Osteoblast (primary cell): Measurements from ENCODE around the gene CMTM8. TPM values are rescaled to one million over a fixed set of nuclear protein-coding genes. Genes with fewer than 3 reads are reported as not detected.

Experiments
- DNase-seq: peaks from one replicate; pipeline ENCODE4 v3.0.0; 2011; ENCODE audit warnings: low spot score, mixed read lengths; ENCODE audit not compliant: insufficient read length; ENCODE audit errors: missing footprints
- H2AFZ ChIP-seq: 2 replicates; pipeline ENCODE4 v1.6.0; 2011; ENCODE audit warnings: mild to moderate bottlenecking, low read length
- H3K27ac ChIP-seq: 2 replicates; pipeline ENCODE4 v1.5.1; 2011; ENCODE audit warnings: mild to moderate bottlenecking, low read depth, low read length, moderate library complexity
- H3K27me3 ChIP-seq: 2 replicates; pipeline ENCODE4 v1.6.0; 2012; ENCODE audit warnings: mild to moderate bottlenecking, control low read depth, inconsistent platforms, low read length, moderate library complexity; ENCODE audit not compliant: insufficient read depth
- H3K36me3 ChIP-seq: 2 replicates; pipeline ENCODE4 v1.5.1; 2011; ENCODE audit warnings: mild to moderate bottlenecking, low read length, control low read depth, moderate library complexity; ENCODE audit not compliant: insufficient read depth
- H3K4me1 ChIP-seq: 2 replicates; pipeline ENCODE4 v1.5.1; 2011; ENCODE audit warnings: mild to moderate bottlenecking, low read length, control low read depth, moderate library complexity; ENCODE audit not compliant: insufficient read depth
- H3K4me2 ChIP-seq: 2 replicates; pipeline ENCODE4 v1.6.0; 2011; ENCODE audit warnings: mild to moderate bottlenecking, low read length; ENCODE audit not compliant: insufficient read depth
- H3K4me3 ChIP-seq: fragments of 200-600 bp; sonication (generic); 3 replicates; pipeline ENCODE4 v1.5.1; 2012; ENCODE audit warnings: mild to moderate bottlenecking, low read length, inconsistent platforms; ENCODE audit not compliant: insufficient read depth
- H3K79me2 ChIP-seq: 2 replicates; pipeline ENCODE4 v1.6.0; 2012; ENCODE audit warnings: mild to moderate bottlenecking, low read length, control low read depth, inconsistent platforms; ENCODE audit not compliant: insufficient read depth
- H3K9me3 ChIP-seq: 2 replicates; pipeline ENCODE4 v1.5.1; 2011; ENCODE audit warnings: low read depth, low read length, control low read depth
- H4K20me1 ChIP-seq: 2 replicates; pipeline ENCODE4 v1.6.0; 2012; ENCODE audit warnings: mild to moderate bottlenecking, low read length, control low read depth; ENCODE audit not compliant: insufficient read depth
- CTCF ChIP-seq: IDR thresholded peaks from 2 replicates; pipeline ENCODE4 v1.5.1; 2011; ENCODE audit warnings: mild to moderate bottlenecking, low read depth, low read length, moderate library complexity; ENCODE audit errors: extremely low read depth
- total RNA-seq: library from RNA; depleted of rRNA; stranded (reverse); fragments of >200 nt; gene quantifications from 2 replicates; pipeline ENCODE4 v1.2.3, GENCODE V29; 2012

Gene CMTM8
- total RNA-seq, 1 donor = 1.4 TPM

- Histone ChIP-seq H3K4me3 (no peak overlapping the region), H3K79me2 (no peaks in the 10 kb centered on the region), H3K4me2 (no peak overlapping the region), H4K20me1 (no peaks in the 10 kb centered on the region), H2AFZ (no peak overlapping the region), H3K27ac (no peak overlapping the region), H3K27me3 (no peaks in the 10 kb centered on the region), H3K36me3 (no peaks in the 10 kb centered on the region), H3K9me3 (no peaks in the 10 kb centered on the region), H3K4me1 (no peaks in the 10 kb centered on the region)
- no peak for TF ChIP-seq CTCF
- no peak for DNase-seq
Observed at GRCh38 chr3:32337505-32337904, 99.0 kb downstream of the CMTM8 start.

DNA sequence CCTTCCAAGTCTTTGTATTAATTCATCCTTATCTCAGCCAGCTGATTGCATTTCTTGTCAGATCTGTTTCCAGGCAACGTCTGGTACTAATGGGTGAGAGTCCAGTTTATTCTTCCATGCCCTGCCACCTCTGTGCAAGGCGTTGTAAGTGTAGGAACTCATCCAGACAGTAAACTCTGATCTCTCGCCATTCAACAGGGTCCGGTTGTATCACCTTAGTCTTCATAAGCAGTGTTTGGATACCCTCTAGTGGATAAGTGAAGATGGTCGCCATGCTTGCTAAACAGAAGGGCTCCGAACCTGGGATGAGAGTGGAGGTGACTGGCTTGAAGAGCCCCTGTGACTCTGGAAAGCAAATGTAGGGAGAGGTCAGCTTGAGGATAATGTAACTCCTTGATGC is 101.6 kb downstream of the CMTM8 start:
- Histone ChIP-seq H3K4me1 (no peaks in the 10 kb centered on the region), H4K20me1 (no peaks in the 10 kb centered on the region), H2AFZ (no peak overlapping the region), H3K27ac (no peak overlapping the region), H3K9me3 (no peaks in the 10 kb centered on the region), H3K36me3 (no peaks in the 10 kb centered on the region), H3K4me2 (no peak overlapping the region), H3K27me3 (no peaks in the 10 kb centered on the region), H3K79me2 (no peaks in the 10 kb centered on the region), H3K4me3 (no peak overlapping the region)
- peak; percentile 58 for TF ChIP-seq CTCF
- no peak for DNase-seq

GRCh38 chr3:32340611-32341365 is 102.3 kb downstream of the CMTM8 start:
- no peaks in the 10 kb centered on the region for H3K36me3 ChIP-seq
- H3K79me2 ChIP-seq = no peaks in the 10 kb centered on the region
- no peak for TF ChIP-seq CTCF
- no peak for DNase-seq
- no peak overlapping the region for H3K27ac ChIP-seq
- no peak overlapping the region for H3K4me3 ChIP-seq
- no peaks in the 10 kb centered on the region for H3K4me1 ChIP-seq
- no peak overlapping the region for H3K4me2 ChIP-seq
- no peaks in the 10 kb centered on the region for H4K20me1 ChIP-seq
- no peak overlapping the region for H2AFZ ChIP-seq
- H3K9me3 ChIP-seq = no peaks in the 10 kb centered on the region
- H3K27me3 ChIP-seq = no peaks in the 10 kb centered on the region

DNA sequence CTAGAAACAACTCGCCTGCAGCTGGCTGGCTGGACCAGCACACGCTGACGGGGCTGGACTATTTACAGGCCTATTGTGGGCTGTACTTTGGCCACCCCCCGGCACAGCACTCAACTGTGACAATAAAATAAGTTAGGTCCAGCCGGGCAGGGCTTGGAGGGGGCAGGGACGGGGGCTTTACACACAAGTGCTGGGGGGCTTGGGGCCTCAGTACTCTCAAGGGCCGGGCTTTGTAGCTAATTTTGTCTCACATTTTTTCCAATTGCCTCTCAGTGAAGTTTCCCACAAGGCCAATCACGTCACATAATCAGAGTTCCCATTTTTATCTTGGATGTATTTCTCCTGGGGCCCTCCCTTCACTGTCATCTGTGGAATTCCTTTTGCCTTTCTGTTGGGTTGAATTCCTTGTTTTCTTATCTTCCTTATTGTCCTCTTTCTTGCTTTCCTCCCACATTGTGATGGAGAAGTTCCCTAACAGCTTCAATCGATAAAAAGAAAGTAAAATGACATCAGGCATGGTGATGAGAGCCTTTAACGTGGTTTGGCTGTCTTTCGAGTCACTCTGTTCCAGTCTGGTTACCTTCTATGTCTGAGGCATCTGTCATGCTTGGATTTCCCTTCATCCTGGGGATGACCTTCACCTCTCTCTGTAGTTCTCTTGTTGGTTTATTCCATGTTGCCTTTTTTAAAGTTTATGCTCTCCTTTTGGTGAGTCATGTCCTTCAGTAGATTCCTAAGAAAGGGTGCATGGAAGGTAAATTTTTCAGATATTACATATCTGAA is 109.1 kb downstream of the CMTM8 start:
- H3K4me2 ChIP-seq = no peak overlapping the region
- no peaks in the 10 kb centered on the region for H3K9me3 ChIP-seq
- H3K27me3 ChIP-seq = no peaks in the 10 kb centered on the region
- DNase-seq = no peak
- TF ChIP-seq CTCF = no peak
- no peak overlapping the region for H3K27ac ChIP-seq
- H4K20me1 ChIP-seq = no peaks in the 10 kb centered on the region
- no peak overlapping the region for H2AFZ ChIP-seq
- H3K4me3 ChIP-seq = no peak overlapping the region
- H3K4me1 ChIP-seq = no peaks in the 10 kb centered on the region
- H3K79me2 ChIP-seq = no peaks in the 10 kb centered on the region
- H3K36me3 ChIP-seq = no peaks in the 10 kb centered on the region
